GM19240 (cell line): Measurements from ENCODE around the gene PLXNB2.

Source experiments
- DNase-seq: peaks from one replicate; pipeline ENCODE4 v3.0.0; 2011; ENCODE audit warnings: low spot score; ENCODE audit not compliant: insufficient read length

Gene PLXNB2

DNA sequence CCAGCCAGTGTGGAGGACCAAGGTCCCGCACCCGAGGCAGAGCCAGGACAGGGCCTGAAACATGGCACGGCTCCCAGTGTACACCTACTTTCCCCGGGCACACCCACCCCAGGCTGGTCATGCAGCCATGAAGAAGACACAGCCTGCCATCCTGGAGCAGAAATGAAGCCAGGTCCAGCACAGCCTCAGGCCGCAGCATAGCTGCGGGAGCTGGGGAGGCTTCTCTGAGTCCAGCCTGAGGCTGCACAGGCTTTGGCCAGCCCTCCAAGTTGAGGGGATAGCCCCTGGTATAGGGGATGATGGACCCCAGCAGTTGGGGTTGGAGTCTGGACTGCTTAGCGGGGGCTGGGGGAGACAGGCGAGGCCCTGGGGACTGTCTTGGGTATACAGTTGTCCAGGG is 53.5 kb downstream of the PLXNB2 start:
- no peak for DNase-seq

DNA sequence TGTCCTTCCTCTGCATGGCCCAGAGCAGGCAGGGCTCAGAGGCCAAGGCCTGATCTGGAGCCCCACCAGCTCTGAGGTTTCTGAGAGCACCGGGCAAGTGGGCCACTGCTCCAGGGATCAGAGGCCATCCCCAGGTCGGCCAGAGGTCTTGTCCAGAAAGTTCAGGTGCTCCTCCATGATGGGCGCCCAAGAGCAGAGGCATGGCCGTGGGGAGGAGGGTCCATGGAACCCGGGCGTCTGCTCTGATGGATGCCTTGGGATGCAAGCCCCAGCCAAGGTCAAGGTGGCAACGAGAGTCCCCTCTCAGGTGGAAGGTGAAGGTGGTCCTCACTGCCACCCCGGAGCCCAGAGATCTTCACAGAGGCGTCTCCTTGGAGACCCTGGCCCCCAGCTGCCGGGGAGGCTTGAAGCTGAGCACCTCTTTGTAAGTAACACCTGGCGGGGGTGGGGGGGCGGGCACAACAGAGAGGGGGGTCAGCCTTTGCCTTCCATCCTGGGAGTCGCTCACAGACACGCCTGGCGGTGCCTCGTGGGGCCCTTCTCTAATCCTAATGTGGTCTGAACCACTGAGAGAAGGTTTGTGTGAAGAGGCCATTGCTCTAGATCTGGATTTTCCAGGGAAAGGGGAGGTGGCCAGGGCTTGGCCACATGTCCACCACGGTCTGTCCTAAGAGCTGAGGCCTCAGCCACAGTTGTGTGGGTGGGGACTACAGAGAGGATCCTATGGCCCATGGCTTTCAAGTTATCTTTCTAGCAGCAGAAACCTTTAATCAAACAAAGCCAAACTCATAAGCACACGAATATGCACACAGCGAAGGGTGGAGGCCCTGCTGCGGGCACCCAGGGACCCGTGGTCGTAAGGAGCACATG is 54.2 kb downstream of the PLXNB2 start:
- DNase-seq = no peak

DNA sequence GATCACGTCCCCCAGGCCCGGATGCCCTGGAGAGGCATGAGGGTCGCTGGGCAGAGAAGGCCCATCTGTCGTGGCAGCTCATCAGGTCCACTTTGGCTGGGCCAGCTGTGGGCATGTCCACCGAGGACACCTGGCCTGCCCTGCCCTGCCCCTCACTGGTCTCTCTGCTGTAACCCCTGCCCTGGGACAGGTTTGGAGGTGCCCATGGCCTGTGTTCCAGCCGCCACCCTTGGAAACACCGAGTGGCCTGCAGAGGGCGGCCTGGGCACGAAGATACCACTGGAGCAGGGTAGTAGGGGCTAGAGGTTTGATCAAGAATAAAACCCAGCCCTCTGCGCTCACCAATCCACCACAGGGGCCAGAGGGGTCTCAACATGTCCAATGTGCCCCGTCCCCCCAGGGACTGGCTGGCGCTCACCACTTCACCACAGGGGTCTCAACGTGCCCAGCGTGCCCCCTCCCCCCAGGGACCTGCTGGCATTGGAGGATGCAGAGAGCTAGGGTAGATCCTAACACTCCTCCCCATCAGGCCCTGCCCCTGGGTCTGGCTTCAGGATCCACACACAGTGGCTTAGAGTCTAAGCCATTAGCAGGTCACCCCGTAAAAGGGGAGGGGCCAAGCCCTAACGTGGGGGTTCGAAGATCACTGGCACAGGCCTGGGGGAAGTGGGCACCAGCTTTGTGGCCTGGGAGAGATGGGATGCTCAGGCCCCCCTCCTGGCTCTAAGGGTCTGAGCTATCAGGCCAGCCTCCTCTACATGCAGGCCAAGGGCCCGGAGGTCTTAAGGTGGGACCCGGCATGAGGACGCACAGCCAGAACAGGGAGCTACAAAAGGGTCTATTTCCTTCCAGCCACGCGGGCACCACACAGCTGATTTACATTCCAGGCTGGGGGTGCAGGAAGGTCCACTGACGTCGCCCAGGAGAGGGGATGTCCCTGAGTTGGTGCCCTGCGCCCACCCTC is 55.1 kb downstream of the PLXNB2 start:
- no peak for DNase-seq

DNA sequence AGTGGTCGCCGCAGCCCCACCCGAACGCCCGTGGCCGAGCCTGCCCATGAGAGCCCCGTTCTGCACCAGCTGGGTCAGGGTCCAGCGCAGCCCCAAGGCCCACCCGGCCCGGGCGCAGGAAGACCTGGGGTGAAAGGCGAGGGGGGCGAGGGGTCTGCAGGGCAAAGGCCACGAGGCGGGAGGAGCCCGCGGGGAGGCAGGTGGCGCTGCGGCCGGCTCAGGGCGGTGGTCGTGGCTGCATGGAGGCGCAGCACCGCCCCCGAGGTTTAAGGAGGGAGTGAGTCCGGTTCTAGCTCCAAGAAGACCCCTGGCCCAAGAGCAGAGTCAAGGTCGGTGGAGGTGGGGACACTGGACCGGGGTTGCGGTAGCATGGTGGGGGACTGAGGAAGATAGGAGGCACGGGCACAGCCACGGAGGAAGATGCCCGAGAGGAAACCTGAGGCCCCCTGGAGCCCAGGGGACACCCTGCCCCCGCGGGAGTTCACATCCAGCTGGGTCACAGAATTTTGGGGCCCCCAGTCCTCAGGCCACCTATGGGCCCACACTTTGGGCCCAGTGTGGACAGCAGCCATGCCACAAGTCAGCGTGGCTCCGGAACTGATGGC is 55.9 kb downstream of the PLXNB2 start:
- DNase-seq = no peak

DNA sequence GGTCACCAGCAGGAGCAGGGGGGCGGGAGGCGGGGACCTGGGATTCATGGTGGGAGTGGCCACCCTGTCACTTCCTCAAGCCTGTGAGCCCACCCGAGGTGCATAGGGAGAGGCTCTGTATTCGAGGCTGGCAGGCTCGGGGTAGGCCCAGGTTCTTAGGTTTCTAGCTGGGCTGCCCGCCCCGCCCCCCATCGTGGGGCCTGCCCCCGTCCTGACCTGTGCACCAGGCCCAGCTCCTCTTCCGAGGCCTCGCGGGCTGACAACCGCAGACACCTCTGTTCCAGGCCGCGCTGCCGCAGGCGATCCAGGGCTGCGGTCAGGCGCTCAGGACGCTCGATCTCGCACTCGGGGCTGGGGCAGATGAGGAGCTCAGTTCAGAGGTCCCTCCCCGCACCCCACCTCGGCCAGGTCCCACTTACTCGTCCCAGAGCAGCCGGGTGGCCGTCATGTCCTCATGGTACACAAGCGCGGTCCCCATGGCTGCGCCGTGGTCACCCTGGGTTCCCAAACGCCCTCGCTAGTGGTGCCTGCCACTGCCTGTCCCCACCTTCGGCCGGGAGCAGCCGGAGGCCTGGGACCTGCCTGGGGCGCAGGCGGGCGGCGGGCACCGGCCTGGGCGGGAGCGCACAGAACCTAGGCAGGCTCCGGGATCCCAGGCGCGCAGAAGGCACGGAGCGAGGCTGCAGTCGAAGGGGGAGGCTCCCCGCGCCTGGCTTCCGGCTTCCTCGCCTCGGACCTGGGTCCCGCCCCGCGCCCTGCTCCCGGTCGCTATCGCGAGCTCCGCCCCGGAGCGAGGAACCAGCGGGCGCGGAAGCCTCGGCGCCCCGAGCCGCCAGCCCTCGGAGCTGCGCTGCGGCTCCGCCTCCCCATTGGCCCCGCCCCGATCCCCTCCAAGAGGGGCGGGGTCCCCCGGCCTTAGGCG is 56.6 kb downstream of the PLXNB2 start, which contains the start of gene HDAC10:
Gene HDAC10 (minus strand): TSS at position 711 of the 922 bp plus-strand sequence. CDS start 233 bp downstream, at position 478.
- DNase-seq = peak; percentile 81

DNA sequence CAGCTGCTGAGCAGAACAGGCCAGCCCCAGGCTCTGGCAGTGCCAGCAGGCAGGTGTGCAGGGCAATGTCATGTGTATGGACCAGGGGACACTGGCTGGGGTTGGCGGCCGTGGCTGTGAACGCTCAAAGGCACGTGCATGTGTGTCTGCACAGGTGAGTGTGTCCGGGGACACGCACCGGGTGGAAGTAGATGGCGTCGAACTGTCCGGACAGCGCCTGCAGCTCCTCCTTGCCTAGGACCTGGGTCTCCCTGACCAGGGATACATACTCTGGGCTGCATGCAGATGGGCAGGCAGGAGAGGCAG is 57.2 kb downstream of the PLXNB2 start:
- DNase-seq = no peak

DNA sequence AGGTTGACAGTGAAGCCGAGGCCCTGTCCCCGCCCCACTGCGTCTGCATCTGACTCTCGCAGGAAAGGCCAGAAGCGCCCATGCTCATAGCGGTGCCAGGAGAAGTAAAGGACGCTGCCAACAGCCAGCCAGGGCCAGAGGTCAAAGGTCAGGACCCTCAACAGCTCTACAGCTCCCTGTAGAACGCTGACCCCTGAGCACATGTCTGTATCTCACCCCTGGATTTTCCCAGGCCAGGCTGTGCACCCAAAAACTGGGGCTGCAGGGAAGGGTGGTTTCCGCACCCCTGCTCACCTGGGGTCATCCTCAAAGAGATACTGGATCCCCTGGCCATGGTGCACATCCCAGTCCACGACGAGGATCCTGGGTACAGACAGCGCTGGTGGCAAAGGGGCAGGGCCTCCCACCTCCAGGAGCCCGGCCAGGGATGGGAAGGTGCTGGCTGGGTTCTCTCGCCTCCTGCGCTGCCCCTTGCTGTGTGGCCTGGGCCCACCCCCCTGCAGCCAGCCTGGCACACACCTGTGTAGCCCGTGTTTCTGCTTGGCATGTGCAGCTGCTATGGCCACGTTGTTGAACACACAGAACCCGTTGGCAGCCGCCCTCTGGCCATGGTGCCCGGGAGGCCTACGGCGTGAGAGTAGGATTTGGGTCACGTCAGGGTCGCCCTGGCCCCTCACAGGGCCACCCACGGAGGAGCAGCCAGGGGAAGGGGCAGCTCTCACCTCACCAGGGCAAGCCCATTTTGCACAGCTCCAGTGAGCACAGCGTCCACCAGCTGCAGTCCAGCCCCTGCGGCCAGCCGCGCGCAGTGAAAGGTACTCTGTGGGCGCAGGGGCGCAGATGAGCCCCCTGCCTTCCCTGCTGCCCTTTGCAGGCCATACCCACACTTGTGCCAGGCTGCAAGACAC is 57.9 kb downstream of the PLXNB2 start:
- DNase-seq = no peak

DNA sequence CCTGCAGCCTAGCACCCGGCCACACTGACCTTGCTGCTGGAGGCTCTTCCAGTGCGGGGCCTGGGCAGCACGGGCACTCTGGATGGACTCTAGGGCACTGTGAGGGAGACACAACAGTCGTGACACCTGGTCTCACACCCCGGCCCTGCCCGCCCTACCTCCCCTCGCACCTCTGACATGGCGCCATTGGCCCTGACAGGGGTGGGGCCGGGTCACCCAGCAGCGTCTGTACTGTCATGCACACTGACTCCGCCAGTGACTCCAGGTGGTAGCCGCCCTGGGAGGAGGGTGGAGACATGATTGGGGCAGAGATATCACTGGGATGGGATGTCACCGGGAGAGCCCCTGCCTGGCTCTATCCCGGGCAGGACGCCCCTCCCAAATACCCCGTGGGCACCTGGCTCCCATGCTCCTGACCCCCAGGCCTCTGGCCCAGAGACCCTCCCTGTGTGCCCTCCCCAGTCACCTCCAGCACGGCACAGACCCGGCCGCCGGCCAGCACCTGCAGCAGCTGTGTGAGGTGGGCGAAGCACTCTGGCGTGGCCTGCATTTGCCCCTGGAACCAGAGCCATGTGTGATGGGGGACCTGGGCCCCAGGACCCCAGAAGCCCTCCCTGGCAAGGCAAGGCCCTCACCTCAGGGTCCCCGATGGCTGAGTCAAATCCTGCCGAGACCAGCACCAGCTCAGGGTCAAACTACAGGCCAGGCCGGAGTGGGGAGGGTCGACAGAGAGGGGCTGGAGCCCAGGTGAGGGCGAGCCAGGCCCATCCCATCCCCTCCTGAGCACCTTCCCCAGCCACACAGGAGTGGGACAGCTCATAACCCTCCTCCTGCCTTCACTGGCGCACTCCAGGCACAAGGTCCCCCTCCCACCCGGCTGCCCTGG is 59.0 kb downstream of the PLXNB2 start:
- no peak for DNase-seq

DNA sequence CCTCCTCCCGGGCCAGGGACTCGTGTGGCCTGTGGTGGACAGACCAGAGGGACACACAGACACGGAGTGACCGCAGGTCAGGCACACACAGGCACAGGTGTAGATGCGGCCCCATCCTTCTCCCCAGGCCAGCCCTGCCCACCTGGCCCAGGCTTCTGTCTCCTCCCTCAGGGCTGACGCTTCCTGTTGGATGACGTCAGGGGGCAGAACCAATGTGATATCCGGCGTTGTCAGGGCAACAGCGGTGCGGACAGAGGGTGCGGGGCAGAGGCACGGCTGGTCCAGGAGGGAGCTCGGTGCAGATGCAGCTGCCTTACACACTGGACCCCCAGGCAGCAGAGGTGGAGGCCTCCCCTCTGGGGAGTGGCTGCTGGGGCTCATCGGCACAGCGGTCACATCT is 59.7 kb downstream of the PLXNB2 start:
- DNase-seq = no peak

DNA sequence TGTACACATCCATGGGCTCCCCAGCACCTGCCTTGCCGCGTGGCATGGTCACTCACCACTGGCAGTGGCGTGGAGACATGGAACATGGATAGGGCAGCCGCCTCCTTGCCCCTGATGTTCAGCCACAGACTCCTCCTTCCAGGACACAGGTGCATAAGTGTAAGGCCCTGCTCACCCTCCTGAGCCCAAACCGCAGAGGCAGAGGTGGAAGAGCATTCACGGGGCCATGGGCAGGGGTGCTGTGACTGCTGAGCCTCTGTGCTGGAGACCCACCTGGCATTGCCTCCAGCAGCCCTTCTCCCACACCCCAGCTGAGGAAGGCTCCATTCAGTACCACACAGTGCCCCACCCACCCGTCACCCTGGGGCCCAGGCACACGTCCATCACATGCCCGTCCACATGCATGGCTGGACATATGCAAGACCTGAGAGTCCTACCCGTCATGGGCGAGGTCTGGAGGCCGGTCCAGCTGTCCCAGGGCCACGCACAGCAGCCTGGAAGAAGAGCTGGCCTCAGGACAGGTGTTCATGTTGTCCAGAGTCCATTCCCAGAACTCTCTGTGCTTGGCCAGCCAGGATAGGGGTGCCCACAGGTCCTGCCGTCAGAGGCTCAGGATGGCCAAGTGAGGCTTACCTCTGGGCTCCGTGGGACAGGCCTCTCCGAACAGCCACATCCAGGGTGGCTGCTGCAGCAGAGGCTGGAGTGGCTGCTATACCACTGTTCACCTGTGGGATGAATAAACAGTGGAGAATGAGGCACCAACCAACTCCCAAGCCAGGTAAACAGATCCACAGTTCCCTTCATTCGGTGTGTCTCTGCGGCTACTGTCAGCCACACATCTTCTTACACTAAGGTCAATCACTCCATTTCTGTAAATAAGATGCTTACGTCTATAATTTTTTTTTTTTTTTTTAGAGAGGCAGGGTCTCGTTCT is 60.9 kb downstream of the PLXNB2 start:
- DNase-seq = no peak

DNA sequence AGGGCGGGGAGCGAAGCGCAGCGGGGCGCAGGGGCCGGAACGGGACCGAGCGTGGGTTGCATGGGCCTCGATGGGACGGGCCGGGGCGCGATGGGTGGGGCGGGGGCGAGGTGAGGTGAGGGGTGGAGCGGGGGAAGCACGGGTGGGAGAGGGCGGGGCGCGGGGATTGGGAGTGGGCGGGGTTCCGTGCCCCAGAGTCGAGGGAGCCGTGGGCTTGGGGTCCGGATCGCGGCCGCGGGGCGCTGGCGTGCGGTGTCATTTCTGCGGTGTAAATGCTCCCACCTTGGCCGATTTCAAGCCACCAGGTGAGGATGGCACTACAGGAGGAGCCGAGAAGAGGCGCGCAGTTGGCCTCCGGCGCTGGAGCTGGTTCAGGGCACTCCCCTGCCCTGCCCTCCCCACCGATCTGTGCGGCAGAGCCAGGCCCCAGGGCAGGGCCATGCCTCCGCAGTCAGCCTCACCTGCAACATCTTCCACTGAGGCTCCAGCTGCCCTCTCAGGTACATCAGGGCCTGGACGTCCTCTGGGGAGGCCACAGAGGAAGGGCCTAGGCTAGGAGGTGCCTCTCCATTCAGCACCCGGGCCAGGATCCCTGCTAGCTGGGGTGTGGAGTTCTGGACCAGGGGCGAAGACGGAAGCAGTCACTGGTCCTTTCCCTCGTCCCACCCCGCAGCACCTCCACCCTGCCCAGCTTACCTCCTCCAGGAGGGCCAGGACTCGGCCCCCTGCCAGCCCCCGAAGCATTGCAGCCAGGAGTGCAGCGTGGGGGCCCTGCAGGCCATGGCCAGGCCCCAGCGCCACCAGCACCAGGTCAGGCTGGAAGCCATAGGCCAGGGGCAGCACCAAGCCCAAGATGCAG is 62.0 kb downstream of the PLXNB2 start:
- DNase-seq = no peak

DNA sequence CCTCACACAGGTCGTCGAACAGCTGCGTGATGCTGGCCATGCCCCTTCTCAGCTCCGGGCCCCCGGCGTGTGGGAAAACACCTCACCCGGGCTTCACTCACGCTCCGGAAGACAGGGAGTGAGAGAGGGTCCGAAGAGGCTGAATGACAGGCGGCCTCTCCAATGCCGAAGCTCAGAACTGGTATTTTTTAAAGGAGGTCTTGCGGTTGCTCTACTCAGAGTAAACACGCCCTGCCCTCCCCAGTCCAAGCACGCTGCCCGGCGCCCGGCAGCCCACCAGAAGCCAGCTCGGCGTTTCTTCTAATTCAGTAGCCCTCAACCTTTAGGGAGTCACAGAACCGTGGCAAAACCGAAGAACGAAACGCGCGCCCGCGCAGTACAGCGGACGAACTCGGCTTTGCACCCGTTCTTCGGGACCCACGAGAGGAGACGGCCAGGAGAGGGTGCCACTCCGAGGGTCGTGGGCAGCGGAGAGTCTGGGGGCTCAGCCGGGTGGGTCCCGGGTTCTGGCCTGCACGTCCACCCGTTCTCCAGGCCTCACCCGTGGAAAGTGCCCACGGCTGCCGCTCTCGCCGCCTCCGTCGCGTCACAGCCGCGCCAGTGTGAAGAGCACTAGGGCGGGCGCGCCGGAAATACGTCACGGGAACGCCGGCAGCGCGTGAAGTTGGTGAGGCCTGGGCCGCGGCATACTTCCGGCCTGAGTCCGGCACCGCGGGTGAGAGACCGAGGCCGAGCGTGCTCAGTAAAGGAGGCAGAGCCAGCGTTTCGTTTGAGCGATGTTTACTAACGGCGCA is 62.8 kb downstream of the PLXNB2 start, which contains the start of gene TUBGCP6:
Gene TUBGCP6 (minus strand): TSS at position 604 of the 794 bp plus-strand sequence. CDS start 564 bp downstream, at position 40.
- peak; percentile 91 for DNase-seq

DNA sequence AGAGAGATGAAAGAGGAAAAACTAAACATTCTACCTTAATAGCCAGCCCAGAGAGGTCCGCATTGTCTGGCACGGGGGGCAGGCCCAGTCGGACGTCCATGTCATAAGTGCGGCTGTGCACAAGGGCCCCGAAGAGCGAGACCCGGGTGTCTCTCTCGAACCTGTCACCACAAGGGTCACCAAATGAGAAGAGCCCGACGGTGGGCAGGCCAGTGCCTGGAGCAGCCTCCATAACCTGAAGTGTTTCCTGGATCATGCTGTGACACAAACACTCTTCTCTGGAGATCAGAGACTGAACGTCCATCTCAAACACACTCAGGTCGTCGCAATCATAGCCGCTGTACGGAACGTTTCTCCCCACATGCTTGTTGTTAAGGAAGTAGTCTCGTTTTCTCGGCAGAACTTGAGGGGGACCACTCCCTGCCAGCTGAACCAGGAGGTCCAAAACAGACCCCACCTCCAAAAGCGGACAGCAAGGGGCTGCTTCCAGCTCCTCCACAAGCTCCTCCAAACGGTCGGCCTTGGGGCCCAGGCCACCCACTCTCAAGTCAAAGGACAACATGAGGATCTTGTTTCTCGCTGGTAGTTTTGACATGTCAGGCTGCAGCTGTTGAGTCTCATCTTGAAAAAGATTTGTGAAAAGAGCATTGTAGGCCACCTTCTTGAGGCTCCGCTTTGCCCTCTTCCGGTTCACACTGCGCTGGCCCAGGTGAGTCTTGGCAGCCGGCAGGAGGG is 63.6 kb downstream of the PLXNB2 start:
- DNase-seq = no peak

DNA sequence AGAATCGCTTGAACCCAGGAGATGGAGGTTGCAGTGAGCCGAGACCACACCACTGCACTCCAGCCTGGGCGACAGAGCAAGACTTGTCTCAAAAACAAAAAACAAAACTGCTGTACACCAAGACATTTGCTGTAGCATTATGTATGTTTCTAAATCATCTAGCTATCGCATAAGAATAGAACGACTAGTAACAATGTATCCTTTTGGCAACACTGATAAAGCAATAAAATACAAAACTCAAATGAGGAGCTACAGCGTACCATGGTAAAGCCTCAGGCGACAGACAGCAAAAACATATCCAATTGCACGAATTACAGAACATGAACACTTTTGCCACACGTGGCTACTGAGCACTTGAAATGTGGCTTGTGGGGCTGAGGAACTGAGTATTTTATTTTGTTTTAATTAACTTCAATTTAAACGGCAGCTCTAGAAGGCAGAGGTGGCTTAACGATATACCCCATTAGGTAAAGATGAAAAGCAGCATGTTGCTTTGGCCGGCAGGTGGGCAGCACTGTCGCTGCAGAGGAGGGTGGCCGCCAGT is 65.0 kb downstream of the PLXNB2 start:
- no peak for DNase-seq

DNA sequence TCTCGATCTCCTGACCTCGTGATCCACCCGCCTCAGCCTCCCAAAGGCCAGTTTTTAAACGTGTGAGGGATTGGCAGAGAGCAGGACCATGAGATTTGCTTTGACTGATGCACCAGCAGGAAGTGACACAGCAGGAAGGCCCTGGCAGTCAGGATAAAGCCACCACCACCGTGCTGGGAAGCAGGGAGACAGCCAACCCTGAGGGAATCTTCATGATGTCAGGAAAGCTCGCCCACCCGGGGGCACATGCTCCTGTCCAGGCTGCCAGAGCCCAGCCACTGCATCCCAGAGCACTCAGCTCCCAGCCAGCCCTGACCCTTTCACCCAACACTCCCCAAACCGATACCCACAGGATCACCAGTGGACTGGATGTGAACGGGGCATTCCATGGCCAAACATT is 68.7 kb downstream of the PLXNB2 start:
- DNase-seq = no peak
